GM19023 (cell line): ENCODE results near the gene CHRM1.

Experiments
- ATAC-seq: cut with Tn5 transposase; IDR thresholded peaks from one replicate; pipeline ENCODE4 v1.9.1; 2021; ENCODE audit warnings: mild to moderate bottlenecking, moderate library complexity; ENCODE audit not compliant: unreplicated experiment

CHRM1 gene

DNA sequence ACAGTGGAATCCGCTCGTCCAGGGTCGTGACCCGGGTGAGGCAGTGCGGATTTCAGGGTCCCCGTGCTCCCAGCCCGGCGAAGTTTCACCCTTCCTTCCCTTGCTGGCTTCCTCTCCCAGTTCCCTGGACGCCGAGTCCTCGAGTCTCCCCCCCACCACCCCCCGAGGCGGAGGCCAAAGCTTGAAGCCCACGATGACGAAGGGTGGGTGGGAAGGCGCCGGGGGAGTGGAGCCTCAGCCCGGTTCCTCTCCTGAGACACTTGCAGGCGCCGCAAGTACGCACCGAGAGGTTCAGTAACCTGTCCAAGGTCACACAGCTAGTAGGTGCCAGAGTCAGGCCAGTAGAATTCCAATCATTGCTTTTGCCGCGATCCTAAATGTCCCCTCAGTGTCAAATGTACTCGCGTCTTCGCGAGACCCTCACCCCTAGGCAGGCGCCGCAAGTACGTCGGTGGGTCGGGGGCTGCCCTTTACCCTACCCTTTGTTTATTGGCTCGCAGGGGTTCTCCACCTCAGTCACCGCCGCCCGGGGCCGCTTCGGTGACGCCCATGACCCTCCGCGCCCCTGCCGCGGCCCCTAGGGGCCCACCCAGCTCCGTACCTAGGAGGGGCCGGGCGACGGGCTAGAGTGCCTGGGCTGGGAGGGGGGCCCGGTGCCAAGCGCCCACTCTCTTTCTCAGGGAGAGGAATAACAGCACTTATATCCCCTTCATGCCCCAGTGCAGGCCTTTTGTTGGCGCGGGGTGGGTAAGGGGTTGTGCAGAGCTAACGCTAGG, 5.7 kb upstream of the CHRM1 start:
- ATAC-seq: no peak

- no peak for ATAC-seq
These were observed 4.8 kb upstream of the CHRM1 start for GRCh38 chr11:62925745-62926679.

GRCh38 chr11:62925308-62925707, 4.1 kb upstream of the CHRM1 start:
- no peak for ATAC-seq

DNA sequence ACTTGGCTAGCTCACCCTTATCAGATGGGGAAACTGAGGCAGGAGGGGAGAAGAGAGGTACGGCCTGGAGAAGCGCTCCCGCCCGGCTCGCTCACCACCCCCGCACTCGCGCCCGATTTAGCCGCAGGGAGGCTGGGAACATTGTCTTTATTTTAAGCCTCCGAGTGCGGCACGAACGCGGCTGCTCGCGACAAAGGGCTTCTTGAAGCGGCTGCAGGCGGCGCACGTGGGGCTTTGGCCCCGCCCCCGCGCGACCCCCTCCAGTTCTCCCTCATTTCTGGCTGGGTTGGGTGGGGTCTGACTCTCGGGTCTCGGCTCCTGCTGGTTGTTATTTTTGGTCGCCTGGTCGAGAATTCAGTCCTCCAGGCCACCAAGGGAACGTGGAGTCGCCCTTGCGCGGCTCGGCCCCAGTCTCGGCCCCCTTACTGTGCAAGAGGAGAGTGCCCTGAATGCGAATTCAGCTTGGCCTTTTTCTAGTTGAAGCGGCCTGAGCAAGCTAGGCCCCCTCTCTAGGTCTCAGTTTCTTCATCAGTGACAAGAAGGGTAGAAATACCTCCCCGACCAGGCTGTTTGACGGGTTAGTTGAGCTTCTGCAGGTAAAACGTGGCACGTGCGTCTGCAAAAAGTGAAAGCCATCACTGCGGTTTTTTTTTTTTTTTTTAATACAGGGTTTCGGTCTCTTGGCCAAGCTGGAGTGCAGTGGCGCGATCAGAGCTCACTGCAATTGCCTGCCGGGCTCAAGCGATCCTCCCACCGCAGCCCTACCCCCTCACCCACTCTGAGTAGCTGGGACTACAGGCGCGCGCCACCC, 2.6 kb upstream of the CHRM1 start:
- no peak for ATAC-seq

- no peak for ATAC-seq
These were observed 1.7 kb upstream of the CHRM1 start for GRCh38 chr11:62922653-62923431.

GRCh38 chr11:62922189-62922589, 1.0 kb upstream of the CHRM1 start:
- no peak for ATAC-seq

- ATAC-seq: no peak
These were observed 518 bp upstream of the CHRM1 start for GRCh38 chr11:62921573-62922188.

- no peak for ATAC-seq
These were observed 1.1 kb downstream of the CHRM1 start for GRCh38 chr11:62919898-62920640.

DNA sequence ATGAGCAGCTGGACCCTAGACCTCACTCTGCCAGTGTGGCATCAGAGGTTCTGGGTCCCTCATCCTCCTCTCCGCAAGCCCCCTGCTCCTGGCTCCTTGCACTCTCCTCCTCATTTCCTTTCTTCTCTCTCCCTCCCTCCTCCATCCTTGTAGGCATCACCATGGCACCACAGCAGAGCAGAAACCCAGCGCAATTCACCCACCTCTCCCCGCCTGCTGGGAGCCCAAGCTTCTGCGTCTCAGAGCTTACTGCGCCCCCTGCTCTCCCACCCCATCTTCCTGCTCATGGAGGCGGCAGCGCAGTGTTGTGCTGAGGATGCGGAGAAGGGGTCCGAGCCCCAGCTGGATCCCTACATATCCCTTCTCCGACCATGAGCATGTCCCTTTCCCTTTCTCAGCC, 1.7 kb downstream of the CHRM1 start:
- ATAC-seq: no peak

- no peak for ATAC-seq
These were observed 2.6 kb downstream of the CHRM1 start for GRCh38 chr11:62918531-62918930.

- ATAC-seq: no peak
These were observed 3.2 kb downstream of the CHRM1 start for GRCh38 chr11:62917906-62918502.

DNA sequence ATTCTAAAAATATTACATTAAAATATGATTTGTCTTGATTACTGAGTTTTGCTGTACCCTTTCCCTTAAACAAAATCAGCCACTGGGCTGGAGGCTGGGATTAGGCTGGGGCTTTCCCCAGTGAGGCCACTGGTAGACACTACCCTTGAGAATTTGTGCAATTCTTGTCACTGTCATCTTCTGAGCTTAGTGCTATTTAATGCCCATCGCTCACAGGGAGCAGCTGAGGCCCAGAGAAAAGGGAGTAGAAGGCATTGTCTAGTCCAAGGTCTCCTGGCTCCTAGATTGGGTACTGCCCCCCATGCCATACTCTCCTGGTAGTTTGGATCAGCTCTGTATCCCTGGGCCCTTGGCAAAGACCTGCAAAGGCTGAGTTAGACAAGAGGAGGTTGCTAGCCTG, 6.7 kb downstream of the CHRM1 start:
- no peak for ATAC-seq

DNA sequence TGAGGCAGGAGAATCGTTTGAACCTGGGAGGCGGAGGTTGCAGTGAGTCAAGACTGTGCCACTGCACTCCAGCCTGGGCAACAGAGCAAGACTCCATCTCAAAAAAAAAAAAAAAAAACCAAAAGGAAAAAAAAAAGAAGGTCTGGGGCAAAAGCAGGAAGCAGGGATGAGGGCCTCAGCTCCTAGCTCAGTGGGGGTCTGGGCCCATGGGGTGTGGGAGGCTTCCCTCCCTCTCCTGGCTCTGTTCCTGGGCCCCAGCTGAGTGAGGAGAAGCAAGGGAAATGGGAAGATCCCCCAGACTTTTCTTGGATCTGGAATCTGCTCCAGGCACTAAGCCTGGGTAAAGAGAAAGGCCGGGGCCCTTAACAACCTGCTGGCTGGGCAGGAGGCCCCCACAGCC, 8.9 kb downstream of the CHRM1 start:
- no peak for ATAC-seq

GRCh38 chr11:62911137-62912130, 9.7 kb downstream of the CHRM1 start:
- ATAC-seq: no peak

GRCh38 chr11:62910141-62910882, 10.9 kb downstream of the CHRM1 start:
- ATAC-seq: no peak

DNA sequence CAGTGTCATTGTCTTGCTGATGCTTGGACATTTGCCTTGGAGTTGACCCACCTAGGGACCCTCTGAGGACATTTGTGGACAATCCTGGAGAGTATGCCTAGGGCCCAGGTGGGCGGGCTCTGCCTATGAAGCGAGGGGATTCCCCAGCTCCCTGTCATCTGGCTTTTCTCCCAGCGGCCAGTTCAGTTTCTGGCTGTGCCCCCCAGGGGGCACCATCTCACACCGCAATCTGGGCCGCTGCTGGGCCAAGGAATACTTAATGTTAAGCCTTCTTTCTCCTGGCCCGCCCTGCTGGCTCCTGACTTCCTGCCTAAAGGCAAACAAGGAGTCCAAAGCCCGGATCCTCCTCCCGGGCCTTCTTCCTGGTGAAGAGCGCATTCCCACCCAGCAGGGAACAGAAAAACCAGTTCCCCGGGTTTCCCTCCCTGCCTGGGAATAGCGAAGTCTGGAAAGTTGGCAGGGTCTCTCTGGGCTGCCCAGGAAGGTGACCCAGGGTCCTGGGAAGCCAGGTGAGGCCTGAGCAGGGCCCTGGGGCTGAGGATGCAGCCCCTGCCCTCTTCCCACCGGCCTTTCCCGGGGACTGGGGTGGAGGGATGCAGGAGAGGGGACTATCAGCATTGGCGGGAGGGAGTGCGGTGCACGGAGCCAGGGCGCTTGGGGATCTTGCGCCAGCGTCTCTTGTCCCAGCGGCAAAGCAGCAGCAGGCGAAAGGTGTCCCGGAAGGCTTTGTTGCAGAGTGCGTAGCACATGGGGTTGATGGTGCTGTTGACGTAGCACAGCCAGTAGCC, 11.9 kb downstream of the CHRM1 start:
- ATAC-seq: no peak
